GM12892 (cell line): ENCODE results near the gene PABPN1.
A peak's percentile ranks its signal among the peaks of the same experiment; 100 is the strongest.

Experiments used
- POLR2A ChIP-seq: IDR thresholded peaks from 2 replicates; pipeline ENCODE4 v1.6.1; 2011; ENCODE audit warnings: low read depth, low read length, control low read depth
- POLR2AphosphoS5 ChIP-seq: IDR thresholded peaks from 2 replicates; pipeline ENCODE4 v1.6.1; 2011; ENCODE audit warnings: low read depth, low read length, control low read depth
- TAF1 ChIP-seq: IDR thresholded peaks from 2 replicates; pipeline ENCODE4 v1.6.1; 2011; ENCODE audit warnings: low read depth, mild to moderate bottlenecking, control low read depth, low read length, borderline replicate concordance

DNA sequence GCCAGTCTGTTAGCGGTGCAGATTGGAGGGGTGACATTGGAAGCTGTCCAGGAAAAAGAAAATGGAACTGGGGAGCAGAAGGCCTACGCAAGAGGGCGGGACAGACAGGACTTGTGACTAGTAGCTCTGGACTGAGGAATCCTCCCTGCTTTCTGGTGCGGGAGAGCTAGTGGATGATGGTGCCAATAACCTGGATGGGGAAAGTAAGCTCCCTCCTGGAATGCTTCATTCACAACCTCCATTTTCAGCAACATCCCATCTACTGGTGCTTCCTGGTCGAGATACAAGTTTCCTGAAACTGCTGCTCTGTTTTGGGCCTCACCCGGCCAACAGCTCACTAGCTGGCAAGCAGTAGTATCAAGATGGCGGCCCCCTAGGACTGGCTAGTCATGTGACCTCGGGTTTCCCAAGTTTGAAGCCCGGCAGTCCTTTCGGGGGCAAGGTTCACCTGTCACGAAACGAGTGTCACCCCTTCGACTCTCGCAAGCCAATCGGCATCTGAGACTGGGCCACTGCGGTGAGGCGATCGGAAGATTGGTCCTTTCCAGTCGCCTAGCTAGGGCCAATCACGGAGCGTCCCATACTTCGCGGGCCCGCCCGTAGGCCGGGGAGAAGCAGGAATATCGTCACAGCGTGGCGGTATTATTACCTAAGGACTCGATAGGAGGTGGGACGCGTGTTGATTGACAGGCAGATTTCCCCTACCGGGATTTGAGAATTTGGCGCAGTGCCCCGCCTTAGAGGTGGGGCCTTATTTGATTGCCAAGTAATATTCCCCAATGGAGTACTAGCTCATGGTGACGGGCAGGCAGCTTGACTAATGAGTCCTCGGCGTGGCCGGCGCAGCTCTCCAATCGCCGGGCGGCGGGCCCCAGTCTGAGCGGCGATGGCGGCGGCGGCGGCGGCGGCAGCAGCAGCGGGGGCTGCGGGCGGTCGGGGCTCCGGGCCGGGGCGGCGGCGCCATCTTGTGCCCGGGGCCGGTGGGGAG lies at the start of gene PABPN1:
- TF ChIP-seq TAF1 (no peak), POLR2A (peak; percentile 71), POLR2AphosphoS5 (no peak; the same call in 1 of the 2 replicates)
